Stimulated activated CD8-positive, alpha-beta memory T cell treated with anti-CD3 and anti-CD28 coated beads, Interleukin-7, amount 100 ng/mL, for 48 hours (primary cell): ENCODE measurements around the gene CEACAM19.
"Not testable (repeated sequence)": the region's sequence is repeated elsewhere in the genome, so short reads cannot be mapped to it uniquely, and the experiment has no call there.

Experiments used
- DNase-seq, 2 donors: peaks; one replicate each; pipeline ENCODE4 v3.0.0-alpha.2; 2020; ENCODE audit warnings: low read depth in 1 of 2; ENCODE audit errors: extremely low read depth in 1 of 2

CEACAM19 gene, protein sequence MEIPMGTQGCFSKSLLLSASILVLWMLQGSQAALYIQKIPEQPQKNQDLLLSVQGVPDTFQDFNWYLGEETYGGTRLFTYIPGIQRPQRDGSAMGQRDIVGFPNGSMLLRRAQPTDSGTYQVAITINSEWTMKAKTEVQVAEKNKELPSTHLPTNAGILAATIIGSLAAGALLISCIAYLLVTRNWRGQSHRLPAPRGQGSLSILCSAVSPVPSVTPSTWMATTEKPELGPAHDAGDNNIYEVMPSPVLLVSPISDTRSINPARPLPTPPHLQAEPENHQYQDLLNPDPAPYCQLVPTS

GRCh38 chr19:44671400-44671799, at the start of gene CEACAM19:
Gene CEACAM19 (plus strand): TSS chr19:44671482. CDS start chr19:44671932, 450 bp downstream.
- no peak for DNase-seq

- no peak for DNase-seq
Measured at GRCh38 chr19:44623080-44623479, 48.2 kb upstream of the CEACAM19 start.

DNA sequence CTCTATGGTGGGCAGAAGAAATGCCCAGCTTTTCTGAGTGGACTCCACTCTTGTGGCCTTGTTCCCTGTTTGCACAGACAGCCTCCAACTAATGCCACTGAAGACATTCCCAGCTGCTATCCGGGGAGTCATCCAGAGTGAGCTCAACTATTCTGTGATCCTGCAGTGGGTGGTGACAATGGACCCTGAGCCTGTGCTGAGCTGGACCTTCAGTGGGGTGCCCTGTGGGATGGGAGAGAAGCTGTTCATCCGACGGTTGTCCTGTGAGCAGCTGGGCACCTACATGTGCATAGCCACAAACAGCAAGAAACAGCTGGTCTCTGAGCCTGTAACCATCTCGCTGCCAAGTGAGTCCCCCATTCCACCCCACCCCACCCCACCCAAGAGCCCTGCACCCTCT, 47.7 kb upstream of the CEACAM19 start:
- DNase-seq, result no peak

DNA sequence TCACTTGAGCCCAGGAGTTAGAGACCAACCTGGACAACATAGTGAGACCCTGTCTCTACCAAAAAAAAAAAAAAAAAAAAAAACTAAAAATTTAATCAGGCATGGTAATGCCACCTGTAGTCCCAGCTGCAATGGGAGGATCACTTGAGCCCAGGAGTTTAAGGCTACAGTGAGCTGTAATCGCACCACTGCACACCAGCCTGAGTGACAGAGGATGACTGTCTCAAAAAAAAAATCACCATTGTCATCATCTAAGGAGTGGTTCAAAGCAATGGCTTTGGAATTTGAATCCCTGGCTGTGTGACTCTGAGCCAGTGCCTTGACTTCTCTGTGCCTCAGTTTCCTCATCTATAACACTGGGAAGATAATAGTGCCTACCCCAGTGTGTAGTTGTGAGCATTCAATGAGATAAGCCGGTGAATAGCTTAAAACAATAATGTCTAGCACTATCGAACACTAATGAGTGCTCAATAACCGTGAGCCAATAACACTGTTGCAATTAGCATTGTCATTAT, 46.4 kb upstream of the CEACAM19 start:
- DNase-seq, result no peak

DNA sequence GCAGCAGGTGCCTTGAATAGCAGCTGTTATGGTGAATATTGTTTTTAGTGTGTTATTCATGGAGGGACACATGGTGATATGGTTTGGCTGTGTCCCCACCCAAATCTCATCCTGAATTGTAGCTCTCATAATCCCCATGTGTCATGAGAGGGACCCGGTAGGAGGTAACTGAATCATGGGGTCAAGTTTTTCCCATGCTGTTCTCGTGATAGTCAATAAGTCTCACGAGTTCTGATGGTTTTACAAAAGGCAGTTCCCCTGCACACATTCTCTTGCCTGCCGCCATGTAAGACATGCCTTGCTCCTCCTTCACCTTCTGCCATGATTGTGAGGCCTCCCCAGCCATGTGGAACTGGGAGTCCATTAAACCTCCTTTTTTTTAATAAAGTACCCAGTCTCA, 45.6 kb upstream of the CEACAM19 start:
- not testable (repeated sequence) for DNase-seq

DNA sequence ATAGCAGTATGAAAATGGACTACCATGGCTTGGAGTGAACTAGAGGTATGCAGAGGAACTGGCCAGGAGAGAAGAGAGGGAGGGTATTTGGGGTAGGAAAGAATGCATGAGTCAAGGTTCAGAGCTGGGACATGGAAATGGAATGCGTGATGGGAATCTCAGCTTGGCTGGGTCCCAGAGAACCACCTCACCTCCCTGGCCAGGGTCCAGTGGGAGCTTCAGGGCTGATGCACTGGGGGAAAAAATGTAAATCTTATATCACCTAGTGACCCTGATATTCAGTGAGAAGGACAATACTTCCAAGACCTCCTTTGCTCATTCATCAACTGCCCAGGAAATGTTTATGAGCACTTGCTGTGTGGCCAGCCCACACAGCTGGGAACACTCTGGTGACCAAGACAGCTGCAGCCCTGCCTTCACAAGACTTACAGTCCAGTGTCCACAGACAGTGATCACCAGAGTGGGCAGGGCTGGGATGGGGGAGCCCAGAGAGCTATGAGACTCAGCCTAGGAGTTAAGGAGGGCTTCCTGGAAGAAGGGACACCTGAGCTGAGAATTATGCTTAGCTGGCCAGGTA, 45.1 kb upstream of the CEACAM19 start:
- no peak for DNase-seq

- DNase-seq, result no peak
Measured at GRCh38 chr19:44627631-44628030, 43.7 kb upstream of the CEACAM19 start.

- no peak for DNase-seq
Measured at GRCh38 chr19:44628793-44629192, 42.5 kb upstream of the CEACAM19 start.

GRCh38 chr19:44631611-44632010, 39.7 kb upstream of the CEACAM19 start:
- not testable (repeated sequence) for DNase-seq

- not testable (repeated sequence) for DNase-seq
Measured at GRCh38 chr19:44634058-44634457, 37.2 kb upstream of the CEACAM19 start.

GRCh38 chr19:44634785-44635184, 36.5 kb upstream of the CEACAM19 start:
- no peak for DNase-seq

DNA sequence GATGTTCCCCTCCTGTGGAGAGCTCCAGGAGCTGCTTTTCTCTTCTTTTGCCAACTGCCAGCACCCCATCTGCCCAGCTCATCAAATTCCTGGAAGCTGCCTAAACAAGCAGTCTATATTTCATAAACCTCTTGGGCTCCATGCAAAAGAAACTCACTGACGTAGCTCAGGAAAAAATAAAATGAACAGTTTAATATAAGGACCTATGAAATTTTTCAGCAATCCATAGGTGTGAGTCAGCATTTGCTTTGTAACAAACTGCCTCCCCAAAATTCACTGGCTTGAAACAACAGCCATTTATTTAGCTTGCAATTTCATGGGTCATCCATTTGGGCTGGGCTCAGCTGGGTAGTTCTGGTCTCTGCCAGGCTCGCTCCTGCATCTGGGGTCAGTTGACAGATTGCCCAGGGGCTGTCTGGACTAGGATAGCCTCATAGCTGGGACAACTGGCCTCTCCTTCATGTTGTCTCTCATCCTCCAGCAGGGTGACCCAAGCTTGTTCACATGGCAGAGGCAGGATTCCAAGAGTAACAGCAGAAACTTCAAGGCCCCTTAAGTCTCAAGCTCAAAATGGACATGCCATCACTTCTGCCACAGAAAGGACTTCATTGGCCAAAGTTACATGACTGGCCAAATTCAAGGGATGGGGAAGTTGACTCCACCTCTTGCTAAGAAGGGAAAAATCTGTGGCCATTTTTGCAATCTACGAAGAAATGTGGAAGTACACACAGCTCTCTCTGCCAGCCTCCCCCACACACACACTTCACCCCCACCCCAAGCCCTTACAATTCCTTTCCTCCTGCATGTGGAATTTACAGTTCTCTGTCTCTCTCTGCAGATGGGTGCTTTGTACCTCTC, 35.5 kb upstream of the CEACAM19 start:
- no peak for DNase-seq

- no peak for DNase-seq
Measured at GRCh38 chr19:44636439-44637389, 34.6 kb upstream of the CEACAM19 start.

DNA sequence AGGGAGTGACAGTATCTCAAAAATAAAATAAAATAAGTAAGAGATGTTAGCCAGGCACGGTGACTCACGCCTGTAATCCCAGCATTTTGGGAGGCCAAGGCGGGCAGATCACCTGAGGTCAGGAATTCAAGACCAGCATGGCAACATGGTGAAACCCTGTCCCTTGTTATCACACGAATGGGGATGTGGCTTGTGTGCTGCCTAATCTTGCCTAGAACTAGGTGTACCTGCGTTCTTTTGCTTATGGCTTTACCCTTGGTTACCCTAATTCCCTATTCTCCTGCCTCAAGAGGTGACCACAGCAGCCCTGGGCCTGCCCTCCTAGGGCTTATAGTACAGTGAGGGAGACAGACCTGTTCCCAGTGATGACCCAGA, 33.9 kb upstream of the CEACAM19 start:
- no peak for DNase-seq

- DNase-seq, result no peak
Measured at GRCh38 chr19:44640518-44640917, 30.8 kb upstream of the CEACAM19 start.

- no peak for DNase-seq
Measured at GRCh38 chr19:44641501-44642265, 29.6 kb upstream of the CEACAM19 start.

DNA sequence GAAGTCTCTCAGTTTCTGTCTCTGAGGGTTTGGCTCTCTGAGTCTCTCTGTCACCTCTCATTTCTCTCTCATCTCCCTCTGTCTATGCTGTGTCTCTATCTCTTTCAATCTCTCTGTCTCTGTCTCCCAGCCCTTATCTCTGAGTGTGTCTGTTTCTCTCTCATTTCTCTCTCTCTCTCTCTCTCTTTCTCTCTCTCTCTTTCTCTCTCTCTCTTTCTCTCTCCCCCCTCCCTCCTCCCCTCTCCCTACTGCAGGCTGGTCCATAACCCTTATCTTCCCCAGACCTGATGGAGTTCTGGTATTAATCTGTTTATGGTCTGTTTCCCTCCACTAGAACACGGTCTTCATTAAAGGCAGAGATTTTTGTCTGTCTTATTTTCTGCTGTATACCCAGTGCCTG, 28.9 kb upstream of the CEACAM19 start:
- DNase-seq, result no peak

GRCh38 chr19:44643605-44644401, 27.5 kb upstream of the CEACAM19 start, which contains the start of gene PVR:
Gene PVR (plus strand): TSS chr19:44643910. CDS start chr19:44644097, 187 bp downstream.
- DNase-seq, result peak; percentile 26 to 40
